C4-2B (cell line): ENCODE measurements around the gene ATG7.

Experiments
- H3K27ac ChIP-seq: fragments of 450-650 bp; 2 replicates; pipeline ENCODE4 v1.5.1; 2017
- CTCF ChIP-seq: fragments of 450-650 bp; conservative IDR thresholded peaks from 2 replicates; pipeline ENCODE4 v1.5.1; 2017; ENCODE audit warnings: mild to moderate bottlenecking
- ZFX ChIP-seq: fragments of 450-650 bp; IDR thresholded peaks from 2 replicates; pipeline ENCODE4 v1.6.1; 2017

ATG7 gene

GRCh38 chr3:11288786-11289637 is 16.8 kb downstream of the ATG7 start:
- no peak for TF ChIP-seq ZFX
- no peak overlapping the region for H3K27ac ChIP-seq

GRCh38 chr3:11289864-11290263 is 17.7 kb downstream of the ATG7 start:
- TF ChIP-seq CTCF = no peak
- TF ChIP-seq ZFX = no peak
- H3K27ac ChIP-seq = no peak overlapping the region

- no peak for TF ChIP-seq ZFX
- no peak overlapping the region for H3K27ac ChIP-seq
Observed at GRCh38 chr3:11290743-11291680, 18.8 kb downstream of the ATG7 start.

GRCh38 chr3:11291808-11292207 is 19.6 kb downstream of the ATG7 start:
- no peak for TF ChIP-seq ZFX
- TF ChIP-seq CTCF = no peak

GRCh38 chr3:11297126-11297525 is 24.9 kb downstream of the ATG7 start:
- TF ChIP-seq ZFX (no peak), CTCF (no peak)

More at GRCh38 chr3:11291808-11292207, 19.6 kb downstream of the ATG7 start:
- no peak overlapping the region for H3K27ac ChIP-seq

GRCh38 chr3:11300970-11301369 is 28.8 kb downstream of the ATG7 start:
- no peak for TF ChIP-seq CTCF
- no peak for TF ChIP-seq ZFX
- no peak overlapping the region for H3K27ac ChIP-seq

More at GRCh38 chr3:11297126-11297525, 24.9 kb downstream of the ATG7 start:
- H3K27ac ChIP-seq = no peak overlapping the region

GRCh38 chr3:11302444-11302843 is 30.2 kb downstream of the ATG7 start:
- TF ChIP-seq ZFX (no peak), CTCF (no peak)
- H3K27ac ChIP-seq = no peak overlapping the region

GRCh38 chr3:11304175-11304574 is 32.0 kb downstream of the ATG7 start:
- no peak overlapping the region for H3K27ac ChIP-seq
- TF ChIP-seq ZFX (no peak), CTCF (no peak)
